ENCODE measurements around the gene PRDM16. TPM values are rescaled to one million over a fixed set of nuclear protein-coding genes. Genes with fewer than 3 reads are reported as not detected.

The PRDM16 gene
- total RNA-seq, 1 experiment from 2014 or later, result 6.1 TPM

DNA sequence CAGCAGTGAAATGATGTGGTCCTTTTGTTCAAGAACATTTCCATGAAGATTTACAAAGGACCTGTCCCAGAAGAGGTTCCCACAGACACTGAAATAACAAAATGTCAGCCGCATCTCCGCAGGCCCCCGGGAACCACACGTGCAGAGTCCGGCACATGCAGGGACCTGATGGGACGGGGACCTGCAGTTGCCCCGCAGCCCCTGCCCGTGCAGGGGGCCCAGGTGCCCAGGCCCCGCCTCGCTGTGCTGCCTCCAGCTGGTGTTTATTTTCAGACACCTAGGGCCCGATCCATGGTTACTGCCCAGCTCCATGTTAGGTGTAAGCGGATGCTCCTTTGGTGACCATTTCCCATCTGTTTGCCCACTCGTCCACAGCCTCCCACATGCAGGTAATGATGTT lies 236.2 kb downstream of the PRDM16 start:
- ATAC-seq, result no peak
- Histone ChIP-seq H3K9me3 (ENCODE audit: control insufficient read depth in 1 of 2, insufficient read depth in 1 of 2, low read depth in 1 of 2, low read length in 2 of 2) (no peaks in the 10 kb centered on the region), H3K79me2 (ENCODE audit: insufficient read depth, low read length) (no peaks in the 10 kb centered on the region), H3K27me3 (ENCODE audit: insufficient read depth, low read length) (no peaks in the 10 kb centered on the region), H3K4me3 (replicated peaks in 1 of 2; ENCODE audit: low read depth in 1 of 2, low read length in 2 of 2) (no peak overlapping the region), H3K36me3 (ENCODE audit: control insufficient read depth in 1 of 2, insufficient read depth in 2 of 2, low read length in 2 of 2) (no peaks in the 10 kb centered on the region), H3K4me2 (ENCODE audit: low read length) (no peak overlapping the region), H4K20me1 (ENCODE audit: insufficient read depth) (no peaks in the 10 kb centered on the region), H3K9me2 (ENCODE audit: insufficient read depth) (no peaks in the 10 kb centered on the region), H3K9ac (ENCODE audit: low read length) (no peak overlapping the region), H2AFZ (ENCODE audit: low read depth, low read length, poor library complexity, severe bottlenecking) (no peak overlapping the region), H3K27ac (ENCODE audit: low read depth, low read length) (no peak overlapping the region), H3K4me1 (ENCODE audit: control insufficient read depth in 1 of 2, insufficient read depth in 2 of 2, low read length in 2 of 2) (no peaks in the 10 kb centered on the region)
- DNase-seq (ENCODE audit: low read depth, low spot score), result no peak
- ChIA-PET RAD21 (ENCODE audit: low non-redundant PET in 1 of 2, low total read pairs in 2 of 2, uncharacterized antibody in 2 of 2, unreplicated experiment in 2 of 2) (no interaction called here), POLR2A (no interaction called here), CTCF (no interaction called here)
- TF ChIP-seq ZFX (IDR thresholded peaks at IDR 0.05), result no peak
- no peak for TF ChIP-seq POLR2A (IDR thresholded peaks at IDR 0.05; ENCODE audit: borderline replicate concordance, extremely low read depth, insufficient read depth, insufficient read length)
- no peak for TF ChIP-seq RAD21 (IDR thresholded peaks at IDR 0.05; ENCODE audit: low read depth)
- TF ChIP-seq JUND (IDR thresholded peaks at IDR 0.05), result no peak
- no peak for TF ChIP-seq TCF7L2 (IDR thresholded peaks at IDR 0.05; ENCODE audit: borderline replicate concordance, extremely low read depth, insufficient read depth, insufficient read length)
- no peak for TF ChIP-seq SP1 (IDR thresholded peaks at IDR 0.05; ENCODE audit: low read depth)
- TF ChIP-seq YY1 (IDR thresholded peaks at IDR 0.05; ENCODE audit: extremely low read depth, insufficient replicate concordance, low read depth, low read length), result no peak
- BruUV-seq (replicated peaks), result no TSS peak
- intact Hi-C loops (cut with micrococcal nuclease), result no loop called here

DNA sequence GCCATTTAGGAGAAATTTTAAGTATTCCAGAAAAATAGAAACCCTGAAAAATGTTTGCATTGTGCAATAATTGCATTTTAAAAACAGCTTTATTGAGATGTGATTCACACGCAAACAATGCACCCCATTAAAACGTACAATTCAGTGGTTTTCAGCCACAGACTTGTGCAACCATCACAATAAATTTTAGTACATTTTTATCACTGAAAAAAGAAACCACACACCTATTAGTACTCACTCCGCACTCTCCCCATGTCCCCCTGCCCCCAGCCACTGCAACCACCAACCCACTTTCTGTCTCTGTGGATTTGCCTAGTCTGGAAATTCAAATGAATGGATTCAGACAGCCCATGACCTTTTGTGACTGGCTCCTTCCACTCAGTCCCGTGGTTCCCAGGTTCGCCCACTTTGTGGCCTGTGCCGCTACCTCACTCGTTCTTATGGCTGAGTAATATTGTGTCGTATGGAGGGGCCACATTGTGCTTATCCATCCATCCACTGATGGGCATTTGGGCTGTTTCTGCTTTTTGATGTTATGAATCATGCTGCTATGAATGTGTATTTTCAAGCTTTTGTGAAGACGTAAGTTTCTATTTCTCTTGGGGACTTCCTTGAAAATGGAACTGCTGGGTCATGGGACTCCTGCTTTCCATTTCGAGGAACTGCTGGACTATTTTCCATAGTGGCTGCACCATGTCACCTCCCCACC lies 237.7 kb downstream of the PRDM16 start:
- H3K4me2 ChIP-seq (ENCODE audit: low read length), result no peak overlapping the region
- no peaks in the 10 kb centered on the region for H3K9me2 ChIP-seq (ENCODE audit: insufficient read depth)
- H4K20me1 ChIP-seq (ENCODE audit: insufficient read depth), result no peaks in the 10 kb centered on the region
- DNase-seq (ENCODE audit: low read depth, low spot score) (no peak), ATAC-seq (no peak)
- no TSS peak for BruUV-seq (replicated peaks)
- no peaks in the 10 kb centered on the region for H3K9me3 ChIP-seq (ENCODE audit: control insufficient read depth in 1 of 2, insufficient read depth in 1 of 2, low read depth in 1 of 2, low read length in 2 of 2)
- no peak overlapping the region for H3K4me3 ChIP-seq (replicated peaks in 1 of 2; ENCODE audit: low read depth in 1 of 2, low read length in 2 of 2)
- no peaks in the 10 kb centered on the region for H3K4me1 ChIP-seq (ENCODE audit: control insufficient read depth in 1 of 2, insufficient read depth in 2 of 2, low read length in 2 of 2)
- H3K27me3 ChIP-seq (ENCODE audit: insufficient read depth, low read length), result no peaks in the 10 kb centered on the region
- H2AFZ ChIP-seq (ENCODE audit: low read depth, low read length, poor library complexity, severe bottlenecking), result no peak overlapping the region
- H3K9ac ChIP-seq (ENCODE audit: low read length), result no peak overlapping the region
- RAD21 ChIA-PET (ENCODE audit: low non-redundant PET in 1 of 2, low total read pairs in 2 of 2, uncharacterized antibody in 2 of 2, unreplicated experiment in 2 of 2), result no interaction called here
- no peak overlapping the region for H3K27ac ChIP-seq (ENCODE audit: low read depth, low read length)
- no peaks in the 10 kb centered on the region for H3K79me2 ChIP-seq (ENCODE audit: insufficient read depth, low read length)
- POLR2A ChIA-PET, result no interaction called here
- CTCF ChIA-PET, result no interaction called here
- H3K36me3 ChIP-seq (ENCODE audit: control insufficient read depth in 1 of 2, insufficient read depth in 2 of 2, low read length in 2 of 2), result no peaks in the 10 kb centered on the region
- intact Hi-C loops (cut with micrococcal nuclease), result no loop called here
- TF ChIP-seq FOSL1 (IDR thresholded peaks at IDR 0.05; ENCODE audit: low read depth) (no peak), EZH2 (IDR thresholded peaks at IDR 0.05) (no peak), YY1 (IDR thresholded peaks at IDR 0.05; ENCODE audit: extremely low read depth, insufficient replicate concordance, low read depth, low read length) (no peak), EGR1 (IDR thresholded peaks at IDR 0.05; ENCODE audit: low read depth) (no peak), ZNF274 (IDR thresholded peaks at IDR 0.05; ENCODE audit: low read depth, low read length) (no peak), POLR2AphosphoS5 (IDR thresholded peaks at IDR 0.05; ENCODE audit: low read depth, low read length) (no peak), RAD21 (IDR thresholded peaks at IDR 0.05; ENCODE audit: low read depth) (no peak), ZFX (IDR thresholded peaks at IDR 0.05) (no peak)
- TF ChIP-seq, protein P1, sequence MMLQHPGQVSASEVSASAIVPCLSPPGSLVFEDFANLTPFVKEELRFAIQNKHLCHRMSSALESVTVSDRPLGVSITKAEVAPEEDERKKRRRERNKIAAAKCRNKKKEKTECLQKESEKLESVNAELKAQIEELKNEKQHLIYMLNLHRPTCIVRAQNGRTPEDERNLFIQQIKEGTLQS (IDR thresholded peaks at IDR 0.05), result no peak
- TF ChIP-seq, protein P2, sequence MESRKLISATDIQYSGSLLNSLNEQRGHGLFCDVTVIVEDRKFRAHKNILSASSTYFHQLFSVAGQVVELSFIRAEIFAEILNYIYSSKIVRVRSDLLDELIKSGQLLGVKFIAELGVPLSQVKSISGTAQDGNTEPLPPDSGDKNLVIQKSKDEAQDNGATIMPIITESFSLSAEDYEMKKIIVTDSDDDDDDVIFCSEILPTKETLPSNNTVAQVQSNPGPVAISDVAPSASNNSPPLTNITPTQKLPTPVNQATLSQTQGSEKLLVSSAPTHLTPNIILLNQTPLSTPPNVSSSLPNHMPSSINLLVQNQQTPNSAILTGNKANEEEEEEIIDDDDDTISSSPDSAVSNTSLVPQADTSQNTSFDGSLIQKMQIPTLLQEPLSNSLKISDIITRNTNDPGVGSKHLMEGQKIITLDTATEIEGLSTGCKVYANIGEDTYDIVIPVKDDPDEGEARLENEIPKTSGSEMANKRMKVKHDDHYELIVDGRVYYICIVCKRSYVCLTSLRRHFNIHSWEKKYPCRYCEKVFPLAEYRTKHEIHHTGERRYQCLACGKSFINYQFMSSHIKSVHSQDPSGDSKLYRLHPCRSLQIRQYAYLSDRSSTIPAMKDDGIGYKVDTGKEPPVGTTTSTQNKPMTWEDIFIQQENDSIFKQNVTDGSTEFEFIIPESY (IDR thresholded peaks at IDR 0.05; ENCODE audit: extremely low read depth, insufficient replicate concordance, low read length), result no peak
- TF ChIP-seq, protein P3, sequence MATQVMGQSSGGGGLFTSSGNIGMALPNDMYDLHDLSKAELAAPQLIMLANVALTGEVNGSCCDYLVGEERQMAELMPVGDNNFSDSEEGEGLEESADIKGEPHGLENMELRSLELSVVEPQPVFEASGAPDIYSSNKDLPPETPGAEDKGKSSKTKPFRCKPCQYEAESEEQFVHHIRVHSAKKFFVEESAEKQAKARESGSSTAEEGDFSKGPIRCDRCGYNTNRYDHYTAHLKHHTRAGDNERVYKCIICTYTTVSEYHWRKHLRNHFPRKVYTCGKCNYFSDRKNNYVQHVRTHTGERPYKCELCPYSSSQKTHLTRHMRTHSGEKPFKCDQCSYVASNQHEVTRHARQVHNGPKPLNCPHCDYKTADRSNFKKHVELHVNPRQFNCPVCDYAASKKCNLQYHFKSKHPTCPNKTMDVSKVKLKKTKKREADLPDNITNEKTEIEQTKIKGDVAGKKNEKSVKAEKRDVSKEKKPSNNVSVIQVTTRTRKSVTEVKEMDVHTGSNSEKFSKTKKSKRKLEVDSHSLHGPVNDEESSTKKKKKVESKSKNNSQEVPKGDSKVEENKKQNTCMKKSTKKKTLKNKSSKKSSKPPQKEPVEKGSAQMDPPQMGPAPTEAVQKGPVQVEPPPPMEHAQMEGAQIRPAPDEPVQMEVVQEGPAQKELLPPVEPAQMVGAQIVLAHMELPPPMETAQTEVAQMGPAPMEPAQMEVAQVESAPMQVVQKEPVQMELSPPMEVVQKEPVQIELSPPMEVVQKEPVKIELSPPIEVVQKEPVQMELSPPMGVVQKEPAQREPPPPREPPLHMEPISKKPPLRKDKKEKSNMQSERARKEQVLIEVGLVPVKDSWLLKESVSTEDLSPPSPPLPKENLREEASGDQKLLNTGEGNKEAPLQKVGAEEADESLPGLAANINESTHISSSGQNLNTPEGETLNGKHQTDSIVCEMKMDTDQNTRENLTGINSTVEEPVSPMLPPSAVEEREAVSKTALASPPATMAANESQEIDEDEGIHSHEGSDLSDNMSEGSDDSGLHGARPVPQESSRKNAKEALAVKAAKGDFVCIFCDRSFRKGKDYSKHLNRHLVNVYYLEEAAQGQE (IDR thresholded peaks at IDR 0.05; ENCODE audit: low read depth), result no peak
